ENCODE results near the gene FOXP1. TPM values are rescaled to one million over a fixed set of nuclear protein-coding genes. Genes with fewer than 3 reads are reported as not detected.

The FOXP1 gene
- total RNA-seq, 1 experiment from 2014 or later: 24.8 TPM

- H3K4me1 ChIP-seq: no peaks in the 10 kb centered on the region
- no peak for DNase-seq
- H3K27me3 ChIP-seq: no peaks in the 10 kb centered on the region
- H3K9me3 ChIP-seq (replicated peaks): no peaks in the 10 kb centered on the region
- no peak overlapping the region for H3K27ac ChIP-seq
- H3K4me3 ChIP-seq: no peak overlapping the region
- H3K36me3 ChIP-seq: no peaks in the 10 kb centered on the region
Measured at GRCh38 chr3:71429597-71429988, 153.9 kb downstream of the FOXP1 start.

GRCh38 chr3:71428841-71429596 lies 154.5 kb downstream of the FOXP1 start:
- no peak for DNase-seq
- Histone ChIP-seq H3K27me3 (no peaks in the 10 kb centered on the region), H3K4me3 (no peak overlapping the region), H3K4me1 (no peaks in the 10 kb centered on the region), H3K27ac (no peak overlapping the region), H3K36me3 (no peaks in the 10 kb centered on the region), H3K9me3 (replicated peaks) (no peaks in the 10 kb centered on the region)

- Histone ChIP-seq H3K9me3 (replicated peaks) (no peaks in the 10 kb centered on the region), H3K4me3 (no peak overlapping the region), H3K27me3 (no peaks in the 10 kb centered on the region), H3K36me3 (no peaks in the 10 kb centered on the region), H3K4me1 (no peaks in the 10 kb centered on the region), H3K27ac (no peak overlapping the region)
- no peak for DNase-seq
Measured at GRCh38 chr3:71425491-71426071, 157.9 kb downstream of the FOXP1 start.

- Histone ChIP-seq H3K4me3 (no peak overlapping the region), H3K27me3 (no peaks in the 10 kb centered on the region), H3K36me3 (no peaks in the 10 kb centered on the region), H3K27ac (no peak overlapping the region), H3K9me3 (replicated peaks) (no peaks in the 10 kb centered on the region), H3K4me1 (no peaks in the 10 kb centered on the region)
- DNase-seq: peak; percentile 16 to 59
Measured at GRCh38 chr3:71423151-71423906, 160.2 kb downstream of the FOXP1 start.

GRCh38 chr3:71421820-71422566 lies 161.5 kb downstream of the FOXP1 start:
- H3K27ac ChIP-seq: no peak overlapping the region
- no peaks in the 10 kb centered on the region for H3K9me3 ChIP-seq (replicated peaks)
- no peaks in the 10 kb centered on the region for H3K27me3 ChIP-seq
- no peak for DNase-seq
- no peaks in the 10 kb centered on the region for H3K36me3 ChIP-seq
- no peaks in the 10 kb centered on the region for H3K4me1 ChIP-seq
- no peak overlapping the region for H3K4me3 ChIP-seq

- Histone ChIP-seq H3K36me3 (no peaks in the 10 kb centered on the region), H3K9me3 (replicated peaks) (no peaks in the 10 kb centered on the region), H3K27me3 (no peaks in the 10 kb centered on the region), H3K27ac (no peak overlapping the region), H3K4me1 (no peaks in the 10 kb centered on the region), H3K4me3 (no peak overlapping the region)
- no peak for DNase-seq
Measured at GRCh38 chr3:71421475-71421819, 162.1 kb downstream of the FOXP1 start.

- H3K9me3 ChIP-seq (replicated peaks): no peaks in the 10 kb centered on the region
- no peaks in the 10 kb centered on the region for H3K27me3 ChIP-seq
- H3K4me3 ChIP-seq: no peak overlapping the region
Measured at GRCh38 chr3:71419369-71419768, 164.2 kb downstream of the FOXP1 start.

GRCh38 chr3:71417791-71418190 lies 165.7 kb downstream of the FOXP1 start:
- Histone ChIP-seq H3K36me3 (no peaks in the 10 kb centered on the region), H3K27me3 (no peaks in the 10 kb centered on the region), H3K4me3 (no peak overlapping the region), H3K27ac (no peak overlapping the region), H3K9me3 (replicated peaks) (no peaks in the 10 kb centered on the region), H3K4me1 (no peaks in the 10 kb centered on the region)
- no peak for DNase-seq

More at GRCh38 chr3:71419369-71419768, 164.2 kb downstream of the FOXP1 start:
- Histone ChIP-seq H3K27ac (no peak overlapping the region), H3K36me3 (no peaks in the 10 kb centered on the region), H3K4me1 (no peaks in the 10 kb centered on the region)
- DNase-seq: no peak

GRCh38 chr3:71416876-71417275 lies 166.7 kb downstream of the FOXP1 start:
- no peaks in the 10 kb centered on the region for H3K9me3 ChIP-seq (replicated peaks)
- no peaks in the 10 kb centered on the region for H3K36me3 ChIP-seq
- DNase-seq: no peak
- H3K4me3 ChIP-seq: no peak overlapping the region
- H3K27me3 ChIP-seq: no peaks in the 10 kb centered on the region
- H3K4me1 ChIP-seq: no peaks in the 10 kb centered on the region
- H3K27ac ChIP-seq: no peak overlapping the region

GRCh38 chr3:71415681-71416122 lies 167.8 kb downstream of the FOXP1 start:
- DNase-seq: no peak
- Histone ChIP-seq H3K27ac (no peak overlapping the region), H3K36me3 (no peaks in the 10 kb centered on the region), H3K9me3 (replicated peaks) (no peaks in the 10 kb centered on the region), H3K4me1 (no peaks in the 10 kb centered on the region), H3K27me3 (no peaks in the 10 kb centered on the region), H3K4me3 (no peak overlapping the region)

GRCh38 chr3:71414189-71414927 lies 169.2 kb downstream of the FOXP1 start:
- no peak for DNase-seq
- Histone ChIP-seq H3K36me3 (no peaks in the 10 kb centered on the region), H3K27me3 (no peaks in the 10 kb centered on the region), H3K4me1 (no peaks in the 10 kb centered on the region), H3K9me3 (replicated peaks) (no peaks in the 10 kb centered on the region), H3K4me3 (no peak overlapping the region), H3K27ac (no peak overlapping the region)

- Histone ChIP-seq H3K36me3 (no peaks in the 10 kb centered on the region), H3K9me3 (replicated peaks) (no peaks in the 10 kb centered on the region), H3K27ac (no peak overlapping the region), H3K4me3 (no peak overlapping the region), H3K4me1 (no peaks in the 10 kb centered on the region), H3K27me3 (no peaks in the 10 kb centered on the region)
- no peak for DNase-seq
Measured at GRCh38 chr3:71413572-71413971, 170.0 kb downstream of the FOXP1 start.

GRCh38 chr3:71409352-71409751 lies 174.2 kb downstream of the FOXP1 start:
- Histone ChIP-seq H3K4me1 (no peaks in the 10 kb centered on the region), H3K27me3 (no peaks in the 10 kb centered on the region), H3K4me3 (no peak overlapping the region), H3K9me3 (replicated peaks) (no peaks in the 10 kb centered on the region), H3K36me3 (no peaks in the 10 kb centered on the region), H3K27ac (no peak overlapping the region)
- no peak for DNase-seq

GRCh38 chr3:71408903-71409302 lies 174.6 kb downstream of the FOXP1 start:
- DNase-seq: no peak
- Histone ChIP-seq H3K27ac (no peak overlapping the region), H3K27me3 (no peaks in the 10 kb centered on the region), H3K4me1 (no peaks in the 10 kb centered on the region), H3K9me3 (replicated peaks) (no peaks in the 10 kb centered on the region), H3K4me3 (no peak overlapping the region), H3K36me3 (no peaks in the 10 kb centered on the region)
